HL-60 (cell line): ENCODE measurements around the gene FGFR1OP2.

ENCODE experiments used
- CTCF ChIP-seq: IDR thresholded peaks from one replicate; pipeline ENCODE4 v1.5.1; 2011; ENCODE audit warnings: low read length, control low read depth, inconsistent platforms; ENCODE audit not compliant: insufficient read depth
- GABPA ChIP-seq: IDR thresholded peaks from 2 replicates; pipeline ENCODE4 v1.6.1; 2012; ENCODE audit warnings: low read depth
- POLR2AphosphoS5 ChIP-seq: IDR thresholded peaks from 2 replicates; pipeline ENCODE4 v1.6.1; 2012; ENCODE audit warnings: low read depth
- REST ChIP-seq: IDR thresholded peaks from 2 replicates; pipeline ENCODE4 v1.6.1; 2012; ENCODE audit warnings: low read depth; ENCODE audit not compliant: insufficient replicate concordance

- TF ChIP-seq CTCF (no peak), REST (no peak), POLR2AphosphoS5 (no peak), GABPA (no peak)
Observed at GRCh38 chr12:26963413-26963812, 25.1 kb downstream of the FGFR1OP2 start.
